ENCODE results near the gene MMP1.

GRCh38 chr11:102831128-102831488, 33.1 kb upstream of the MMP1 start:
- no peak for TF ChIP-seq POLR2A (IDR thresholded peaks at IDR 0.05)
- TF ChIP-seq CTCF (IDR thresholded peaks at IDR 0.05 in 4 of 5, conservative IDR thresholded peaks at IDR 0.05 in 1 of 5), result no peak

Measured in gastrocnemius medialis (tissue), 4 donors.